Endothelial cell of umbilical vein (primary cell): ENCODE measurements around the gene SNED1.

Experiments used
- EZH2 ChIP-seq: IDR thresholded peaks from 2 replicates; pipeline ENCODE4 v1.6.1; 2012; ENCODE audit warnings: borderline replicate concordance, low read depth, mild to moderate bottlenecking, moderate library complexity, low read length, inconsistent platforms; ENCODE audit not compliant: severe bottlenecking
- JUN ChIP-seq: IDR thresholded peaks from 2 replicates; pipeline ENCODE4 v1.6.1; 2011; ENCODE audit warnings: borderline replicate concordance, low read depth; ENCODE audit not compliant: insufficient read length, insufficient read depth
- POLR2A ChIP-seq: IDR thresholded peaks from 2 replicates; pipeline ENCODE4 v1.6.1; 2012; ENCODE audit warnings: low read depth, mild to moderate bottlenecking, control low read depth, low read length
- TF ChIP-seq, protein P1 (sequence below), 2 donors: IDR thresholded peaks; 1 replicate in 1 of 2; 2 replicates in 1 of 2; pipeline ENCODE4 v1.5.1; 2011; ENCODE audit warnings: low read length in 2 of 2, mild to moderate bottlenecking in 2 of 2, moderate library complexity in 2 of 2, control low read depth in 1 of 2, inconsistent platforms in 1 of 2, low read depth in 1 of 2; ENCODE audit not compliant: insufficient read depth in 1 of 2; ENCODE audit errors: extremely low read depth in 1 of 2

DNA sequence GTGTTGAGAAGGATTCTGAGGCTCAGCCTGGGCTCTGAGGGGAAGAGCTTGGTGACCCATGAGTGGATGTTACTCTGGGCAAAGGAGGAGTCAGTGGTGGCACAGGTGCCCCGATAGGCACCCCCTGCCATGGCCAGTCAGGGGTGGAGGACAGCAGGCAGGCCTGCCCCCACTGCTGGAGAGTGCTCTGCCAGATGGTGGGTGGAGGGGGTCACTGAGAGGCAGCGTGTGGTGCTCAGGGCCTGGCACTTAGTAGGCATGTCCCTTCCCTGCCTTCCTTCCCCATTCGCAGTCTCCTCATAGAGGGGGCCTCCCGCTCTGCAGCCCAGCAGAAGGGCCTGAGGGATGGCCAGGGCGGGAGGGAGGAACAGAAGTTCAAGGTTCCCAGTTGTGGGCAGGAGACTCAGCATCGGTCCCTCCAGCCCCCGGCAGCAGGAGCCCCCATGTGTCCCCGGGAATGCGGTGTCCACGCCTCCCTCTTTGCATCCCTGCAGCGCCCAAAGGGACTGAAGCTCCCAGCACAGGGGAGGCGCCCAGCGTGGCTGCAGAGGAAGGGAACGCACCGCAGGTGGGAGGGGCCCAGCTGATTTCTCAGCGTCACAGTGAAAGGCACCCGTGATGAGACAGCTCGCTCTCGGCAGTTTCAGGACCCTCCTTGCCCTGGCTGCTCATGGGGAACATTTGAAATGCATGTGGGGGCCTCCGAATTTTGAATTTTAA, 5.7 kb upstream of the SNED1 start:
- TF ChIP-seq EZH2 (no peak), JUN (no peak), POLR2A (no peak)
- TF ChIP-seq, protein P1, sequence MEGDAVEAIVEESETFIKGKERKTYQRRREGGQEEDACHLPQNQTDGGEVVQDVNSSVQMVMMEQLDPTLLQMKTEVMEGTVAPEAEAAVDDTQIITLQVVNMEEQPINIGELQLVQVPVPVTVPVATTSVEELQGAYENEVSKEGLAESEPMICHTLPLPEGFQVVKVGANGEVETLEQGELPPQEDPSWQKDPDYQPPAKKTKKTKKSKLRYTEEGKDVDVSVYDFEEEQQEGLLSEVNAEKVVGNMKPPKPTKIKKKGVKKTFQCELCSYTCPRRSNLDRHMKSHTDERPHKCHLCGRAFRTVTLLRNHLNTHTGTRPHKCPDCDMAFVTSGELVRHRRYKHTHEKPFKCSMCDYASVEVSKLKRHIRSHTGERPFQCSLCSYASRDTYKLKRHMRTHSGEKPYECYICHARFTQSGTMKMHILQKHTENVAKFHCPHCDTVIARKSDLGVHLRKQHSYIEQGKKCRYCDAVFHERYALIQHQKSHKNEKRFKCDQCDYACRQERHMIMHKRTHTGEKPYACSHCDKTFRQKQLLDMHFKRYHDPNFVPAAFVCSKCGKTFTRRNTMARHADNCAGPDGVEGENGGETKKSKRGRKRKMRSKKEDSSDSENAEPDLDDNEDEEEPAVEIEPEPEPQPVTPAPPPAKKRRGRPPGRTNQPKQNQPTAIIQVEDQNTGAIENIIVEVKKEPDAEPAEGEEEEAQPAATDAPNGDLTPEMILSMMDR (IDR thresholded peaks at IDR 0.05; ENCODE audit: extremely low read depth in 1 of 2, insufficient read depth in 1 of 2, low read depth in 1 of 2, low read length in 2 of 2), result no peak
